SU-DHL-6 (cell line): ENCODE results near the gene WWTR1.

Source experiments
- EZH2phosphoT487 ChIP-seq: fragments of 200-600 bp; sonication (generic), shearing (Covaris generic); conservative IDR thresholded peaks from 2 replicates; pipeline ENCODE4 v1.6.1; 2018; ENCODE audit warnings: mild to moderate bottlenecking, antibody characterized with exemption, low read length, moderate library complexity, mixed read lengths
- TF ChIP-seq, protein P1 (sequence below): fragments of 200-600 bp; sonication (generic); IDR thresholded peaks from one replicate; pipeline ENCODE4 v1.5.1; 2017; ENCODE audit warnings: antibody characterized with exemption, mild to moderate bottlenecking, low read length, moderate library complexity; ENCODE audit not compliant: insufficient read depth, poor library complexity, severe bottlenecking

DNA sequence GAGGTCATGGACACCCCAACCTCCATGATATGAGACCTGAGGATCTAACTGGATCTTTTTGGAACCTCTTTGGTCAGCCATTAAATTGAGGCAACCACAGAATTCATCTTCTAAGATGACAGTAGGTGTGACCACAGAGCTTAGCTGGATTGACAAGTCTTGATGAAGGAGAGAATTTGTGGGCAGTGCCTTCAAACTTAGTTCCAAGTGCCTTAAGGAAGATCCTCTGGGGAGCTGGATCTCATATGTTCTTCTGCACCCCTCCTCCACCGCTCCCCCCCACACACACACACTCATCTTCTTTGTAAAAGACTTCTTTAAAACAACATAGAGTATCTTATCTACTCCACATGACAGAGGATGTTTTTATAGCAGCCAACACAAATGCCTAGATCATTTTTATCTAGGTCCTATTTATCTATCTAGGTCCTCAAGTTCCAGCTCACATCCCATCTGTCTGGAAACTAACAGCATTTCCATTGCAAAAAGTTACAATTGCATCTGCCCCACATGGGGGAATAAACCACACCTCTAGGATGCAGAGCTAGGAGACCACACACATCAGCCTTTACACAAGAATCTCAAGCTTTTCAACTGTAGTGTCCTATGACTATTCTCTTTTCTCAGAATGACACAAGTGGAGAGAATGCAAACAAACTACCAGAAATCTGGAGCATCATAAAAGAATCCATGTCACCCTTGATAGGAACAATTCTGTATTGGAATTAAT is 37.4 kb downstream of the WWTR1 start:
- TF ChIP-seq, protein P1, sequence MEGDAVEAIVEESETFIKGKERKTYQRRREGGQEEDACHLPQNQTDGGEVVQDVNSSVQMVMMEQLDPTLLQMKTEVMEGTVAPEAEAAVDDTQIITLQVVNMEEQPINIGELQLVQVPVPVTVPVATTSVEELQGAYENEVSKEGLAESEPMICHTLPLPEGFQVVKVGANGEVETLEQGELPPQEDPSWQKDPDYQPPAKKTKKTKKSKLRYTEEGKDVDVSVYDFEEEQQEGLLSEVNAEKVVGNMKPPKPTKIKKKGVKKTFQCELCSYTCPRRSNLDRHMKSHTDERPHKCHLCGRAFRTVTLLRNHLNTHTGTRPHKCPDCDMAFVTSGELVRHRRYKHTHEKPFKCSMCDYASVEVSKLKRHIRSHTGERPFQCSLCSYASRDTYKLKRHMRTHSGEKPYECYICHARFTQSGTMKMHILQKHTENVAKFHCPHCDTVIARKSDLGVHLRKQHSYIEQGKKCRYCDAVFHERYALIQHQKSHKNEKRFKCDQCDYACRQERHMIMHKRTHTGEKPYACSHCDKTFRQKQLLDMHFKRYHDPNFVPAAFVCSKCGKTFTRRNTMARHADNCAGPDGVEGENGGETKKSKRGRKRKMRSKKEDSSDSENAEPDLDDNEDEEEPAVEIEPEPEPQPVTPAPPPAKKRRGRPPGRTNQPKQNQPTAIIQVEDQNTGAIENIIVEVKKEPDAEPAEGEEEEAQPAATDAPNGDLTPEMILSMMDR = no peak
- no peak for TF ChIP-seq EZH2phosphoT487
